Stimulated activated CD8-positive, alpha-beta memory T cell treated with anti-CD3 and anti-CD28 coated beads, Interleukin-7, amount 100 ng/mL, for 48 hours (primary cell): ENCODE data around the gene IMPG1.

ENCODE experiments used
- DNase-seq, 2 donors: peaks; one replicate each; pipeline ENCODE4 v3.0.0-alpha.2; 2020; ENCODE audit warnings: low read depth in 1 of 2; ENCODE audit errors: extremely low read depth in 1 of 2

The IMPG1 gene

DNA sequence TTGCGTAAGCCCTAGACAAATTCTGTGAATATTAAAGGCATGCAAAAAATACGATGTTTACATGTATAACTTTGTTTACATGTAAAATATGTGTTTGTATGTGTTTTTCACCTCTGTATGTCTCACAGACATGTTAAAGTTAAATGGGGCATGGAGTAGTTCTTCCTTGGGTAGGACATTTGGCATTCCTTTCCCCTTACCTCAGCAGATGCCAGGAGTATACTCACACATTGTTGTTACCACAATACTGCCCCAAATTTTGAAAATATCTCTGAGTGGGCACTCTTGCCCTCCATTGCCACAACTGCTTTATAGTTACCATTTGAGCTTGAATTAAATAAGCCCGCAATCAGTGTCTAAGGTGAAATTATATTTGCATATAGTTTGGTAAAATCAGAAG, 175.9 kb downstream of the IMPG1 start:
- no peak for DNase-seq

DNA sequence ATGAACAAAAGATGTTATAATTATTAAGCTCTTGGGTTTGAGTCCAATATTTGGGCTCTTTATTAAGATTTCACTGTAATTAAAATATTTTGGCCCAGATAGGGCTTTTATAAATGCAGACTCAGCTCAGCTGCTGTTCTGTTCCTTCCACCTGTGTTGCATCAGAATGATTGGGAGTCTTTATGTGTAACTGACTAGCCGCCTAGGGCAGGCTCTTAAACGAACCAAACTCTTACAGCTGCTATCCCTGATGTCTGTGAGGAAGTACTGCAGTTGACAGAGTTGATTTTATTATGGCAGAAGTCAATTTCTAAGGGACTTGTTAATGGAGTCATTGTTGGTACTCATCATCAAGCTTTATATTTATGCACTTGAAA, 178.7 kb downstream of the IMPG1 start:
- DNase-seq = no peak

DNA sequence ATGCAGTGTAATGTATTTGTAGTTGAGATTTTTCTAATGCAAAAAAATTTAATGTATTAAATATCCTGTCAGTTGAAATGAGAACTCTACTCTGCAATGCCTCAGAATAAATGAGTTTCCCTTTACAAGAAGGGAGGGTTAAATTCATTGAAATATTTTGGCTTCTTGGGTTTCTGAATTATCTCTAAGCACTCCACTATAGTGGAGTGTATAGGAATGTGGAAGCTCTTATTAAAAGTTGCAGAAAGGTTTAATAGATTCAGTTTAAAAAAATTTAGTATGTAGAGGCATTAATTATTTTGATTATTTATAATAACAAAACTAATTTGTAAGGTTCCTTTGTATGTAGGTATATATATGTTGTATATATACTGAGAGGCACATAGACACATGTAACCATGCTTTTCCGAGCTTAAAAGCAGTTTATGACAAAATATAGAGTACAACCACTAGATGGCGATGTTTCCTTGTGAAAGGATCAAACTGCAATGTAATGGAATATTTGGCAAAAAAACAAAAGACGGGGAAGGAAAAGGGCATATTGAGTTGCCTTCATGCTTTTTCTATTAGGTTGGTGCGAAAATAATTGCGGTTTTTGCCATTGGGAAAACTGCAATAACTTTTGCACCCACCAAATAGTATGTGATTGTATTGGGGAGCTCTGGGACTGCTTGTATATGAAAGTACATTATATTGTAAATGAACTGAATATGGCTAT, 179.2 kb downstream of the IMPG1 start:
- DNase-seq = no peak

DNA sequence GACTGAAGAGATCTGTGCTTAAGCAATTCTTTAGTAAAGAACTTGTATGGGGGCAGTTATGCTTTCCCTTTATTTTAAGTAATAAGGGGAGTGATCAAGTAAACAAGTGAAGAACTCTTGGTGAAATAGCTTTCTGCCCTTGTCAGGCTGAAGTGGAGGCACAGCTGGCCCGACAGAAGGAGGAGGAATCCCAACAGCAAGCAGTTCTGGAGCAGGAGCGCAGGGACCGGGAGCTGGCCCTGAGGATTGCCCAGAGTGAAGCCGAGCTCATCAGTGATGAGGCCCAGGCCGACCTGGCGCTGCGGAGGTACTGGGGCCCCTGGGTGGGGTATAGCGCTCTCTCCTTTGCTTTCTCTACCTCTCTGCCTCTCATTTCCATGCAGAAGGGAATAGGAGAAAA, 180.1 kb downstream of the IMPG1 start:
- DNase-seq = no peak

DNA sequence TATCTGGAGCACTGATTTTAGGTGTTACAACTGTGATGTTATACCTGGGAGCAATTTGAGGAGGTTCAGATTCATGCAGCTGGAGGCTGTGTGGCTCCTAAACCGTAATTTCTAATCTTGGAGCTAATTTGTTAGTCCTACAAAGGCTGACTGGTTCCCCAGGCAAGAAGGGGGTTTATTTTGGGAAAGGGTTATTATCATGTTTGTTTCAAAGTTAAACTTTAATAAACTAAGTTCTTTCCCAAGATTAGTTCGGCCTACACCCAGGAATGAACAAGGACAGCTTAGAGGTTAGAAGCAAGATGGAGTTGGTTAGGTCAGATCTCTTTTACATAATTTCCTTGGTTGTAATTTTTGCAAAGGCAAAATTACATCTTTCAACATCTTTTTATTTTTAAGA, 187.6 kb downstream of the IMPG1 start:
- no peak for DNase-seq

DNA sequence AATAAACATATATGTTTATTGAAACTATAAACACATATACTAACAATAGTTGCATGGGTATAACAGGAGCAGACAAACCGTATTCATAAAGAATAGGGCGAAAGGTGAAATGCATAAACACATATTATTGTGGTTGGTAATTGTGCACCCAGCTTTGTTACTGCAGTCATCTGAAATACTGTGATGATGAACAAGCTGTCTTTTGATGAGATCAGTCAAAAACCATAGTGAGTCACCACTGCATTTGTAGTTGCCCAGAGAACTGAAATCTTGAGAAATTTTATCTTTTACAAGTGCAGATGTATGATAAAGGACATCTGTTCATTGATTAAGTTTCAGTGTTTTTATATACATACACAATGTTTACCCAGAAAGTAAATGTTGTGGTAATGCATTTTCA, 189.7 kb downstream of the IMPG1 start:
- no peak for DNase-seq

DNA sequence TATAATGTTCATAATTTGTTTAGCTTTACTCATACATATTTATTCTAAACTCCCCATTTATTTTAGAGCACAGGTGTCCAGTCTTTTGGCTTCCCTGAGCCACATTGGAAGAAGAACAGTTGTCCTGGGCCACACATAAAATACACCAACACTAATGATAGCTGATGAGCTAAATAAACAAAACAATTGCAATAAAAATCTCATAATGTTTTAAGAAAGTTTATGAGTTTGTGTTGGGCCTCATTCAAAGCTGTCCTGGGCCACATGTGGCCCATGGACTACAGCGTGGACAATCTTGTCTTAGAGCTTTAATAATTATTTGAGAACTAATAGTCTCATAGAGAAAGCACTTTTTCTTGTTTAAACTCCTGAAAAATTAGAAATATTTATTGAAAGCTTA, 192.2 kb downstream of the IMPG1 start:
- no peak for DNase-seq

DNA sequence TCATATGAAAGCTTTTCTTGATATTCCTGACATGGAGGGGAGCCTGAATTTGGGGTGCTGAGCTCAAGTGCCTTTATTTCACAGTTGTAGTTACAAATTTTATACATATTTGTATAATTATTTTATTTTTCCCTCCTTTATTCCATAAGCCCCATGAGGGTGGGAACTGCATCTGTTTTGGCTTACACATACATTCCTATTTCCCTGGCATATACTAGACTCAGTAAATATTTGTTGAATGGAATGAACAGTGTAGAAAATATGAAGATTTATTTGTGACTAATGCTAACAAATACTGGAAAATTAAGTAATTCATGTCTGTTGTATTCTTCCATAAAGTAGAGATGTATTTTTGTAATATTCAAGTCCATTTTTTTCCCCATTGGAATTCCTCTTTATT, 196.3 kb downstream of the IMPG1 start:
- DNase-seq = no peak

DNA sequence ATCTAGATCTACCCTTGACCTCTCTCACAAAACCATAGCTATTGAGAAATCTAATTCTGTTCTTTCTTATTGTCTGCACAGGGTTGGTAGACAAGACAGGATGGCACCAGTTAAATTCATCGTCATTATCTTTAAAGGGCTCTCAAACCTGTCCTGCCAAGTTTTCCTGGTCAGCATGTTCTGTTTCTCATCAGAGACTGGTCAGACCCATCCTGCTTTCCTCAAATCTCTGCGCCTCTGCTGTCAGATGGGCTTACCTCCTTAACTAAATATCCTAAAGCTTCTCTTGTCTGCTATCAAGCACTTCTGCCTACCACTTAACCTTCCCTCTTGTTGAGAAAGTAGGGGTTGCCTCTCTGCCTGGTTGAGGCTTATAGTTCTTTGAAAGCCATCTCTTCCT, 198.2 kb downstream of the IMPG1 start:
- no peak for DNase-seq
